Right lung (tissue), 5 donors: ENCODE measurements around the gene ZNF343. TPM values are rescaled to one million over a fixed set of nuclear protein-coding genes. Genes with fewer than 3 reads are reported as not detected.
"Not testable (repeated sequence)": the region's sequence is repeated elsewhere in the genome, so short reads cannot be mapped to it uniquely, and the experiment has no call there.

Experiments
- DNase-seq, 2 donors: peaks; one replicate each; pipeline ENCODE4 v3.0.0-alpha.2; 2013
- polyA plus RNA-seq, 5 donors: library from polyadenylated mRNA; unstranded; fragments of 120-200 nt; gene quantifications; one replicate each; pipeline versions ENCODE4 v1.2.1 to v1.2.3, GENCODE V29; 2013; ENCODE audit warnings: inconsistent platforms in 1 of 5, low replicate concordance in 1 of 5; ENCODE audit not compliant: insufficient read length in 5 of 5, insufficient read depth in 1 of 5

Gene ZNF343
- polyA plus RNA-seq, 5 donors, result 13.1 to 17.5 (median 15.9) TPM

DNA sequence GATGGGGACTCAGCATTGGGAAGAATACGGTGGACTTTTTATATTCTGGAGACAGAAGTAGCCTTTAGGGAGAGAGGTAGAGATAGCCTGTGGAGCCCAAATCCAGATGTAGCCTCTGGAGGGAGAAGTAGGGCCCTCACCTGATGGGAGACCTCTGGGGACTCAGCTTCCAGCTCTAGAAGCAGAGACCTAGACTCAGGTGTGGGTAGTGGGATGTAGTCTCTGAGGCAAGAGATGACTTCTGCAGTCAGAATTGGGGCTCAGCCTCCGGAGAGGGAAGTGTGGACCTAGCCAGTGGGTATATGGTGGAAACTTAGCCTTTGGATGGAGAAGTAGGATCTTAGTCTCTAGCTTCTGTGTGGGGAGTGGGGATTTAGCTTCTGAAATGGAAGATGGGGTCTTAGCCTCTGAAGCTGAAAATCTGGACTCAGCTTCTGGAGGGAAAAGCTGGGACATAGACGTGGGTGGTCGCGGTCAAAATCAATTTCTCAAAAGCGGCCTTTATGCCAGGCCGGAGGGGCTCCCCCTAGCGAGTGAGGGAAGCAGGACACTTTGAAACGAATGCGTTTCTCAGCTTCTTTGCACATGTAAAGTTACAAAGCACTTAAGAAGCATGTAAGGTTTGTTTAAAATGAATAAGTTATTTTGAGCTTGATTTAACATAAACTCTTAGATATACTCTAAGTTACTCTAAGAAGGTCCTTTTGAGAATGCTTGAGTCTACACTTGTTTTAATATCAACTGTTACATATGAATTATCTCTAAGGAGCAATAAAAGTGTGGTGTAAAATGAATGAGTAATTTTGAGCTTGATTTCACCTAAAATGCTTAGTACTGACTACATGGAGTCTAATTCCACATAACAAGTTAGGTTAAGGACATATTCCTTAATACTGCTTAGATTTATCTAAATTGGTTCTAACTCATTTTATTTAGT is 12.9 kb upstream of the ZNF343 start:
- no peak for DNase-seq

DNA sequence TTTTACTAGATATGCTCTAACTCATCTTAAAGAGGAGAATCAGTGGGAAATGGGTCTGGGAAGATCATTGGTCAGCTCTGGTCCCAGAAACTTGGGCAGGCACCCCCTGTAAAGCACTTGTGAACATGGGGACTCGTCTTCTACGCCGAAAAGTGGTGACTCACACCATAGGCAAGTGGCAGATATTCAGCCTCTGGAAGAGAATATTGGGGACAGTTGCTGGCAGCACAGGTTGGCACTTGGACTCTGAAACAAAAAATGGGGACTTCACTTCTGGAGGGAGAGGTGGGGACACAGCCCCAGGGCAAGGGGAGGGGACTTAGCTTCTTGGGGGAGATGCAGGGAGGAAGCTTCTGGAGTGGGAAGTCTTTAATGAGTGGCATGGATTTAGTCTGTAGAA is 11.9 kb upstream of the ZNF343 start:
- DNase-seq, result no peak

DNA sequence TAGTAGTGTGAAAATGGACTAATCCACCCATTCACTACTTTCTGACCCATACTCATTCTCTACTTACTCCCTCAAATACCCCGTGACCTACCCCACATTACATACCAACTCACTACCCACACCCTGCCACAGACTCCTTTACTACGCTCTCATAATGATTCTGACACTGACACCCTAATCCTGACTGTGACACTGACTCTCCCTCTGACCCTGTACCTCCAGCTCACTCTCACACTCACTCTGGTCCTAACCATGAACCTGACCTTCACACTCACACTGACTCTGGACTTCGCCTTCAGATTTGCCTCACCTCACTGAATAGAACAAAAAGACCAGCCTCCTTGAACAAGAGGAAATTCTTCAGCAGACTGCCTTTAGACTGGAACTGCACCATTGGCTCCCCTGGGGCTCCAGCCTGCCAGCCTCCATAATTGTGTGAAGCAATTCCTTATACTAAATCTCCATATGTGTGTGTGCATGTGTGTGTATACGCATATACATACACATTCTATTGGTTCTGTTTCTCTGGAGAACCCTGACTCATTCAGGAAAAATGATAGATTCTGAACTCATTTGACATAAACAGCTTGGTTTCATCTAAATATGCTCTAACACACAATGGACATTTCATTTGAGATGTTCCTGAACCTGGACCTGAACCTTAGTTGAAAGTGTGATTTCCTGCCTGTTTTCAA is 10.5 kb upstream of the ZNF343 start:
- DNase-seq, result no peak

DNA sequence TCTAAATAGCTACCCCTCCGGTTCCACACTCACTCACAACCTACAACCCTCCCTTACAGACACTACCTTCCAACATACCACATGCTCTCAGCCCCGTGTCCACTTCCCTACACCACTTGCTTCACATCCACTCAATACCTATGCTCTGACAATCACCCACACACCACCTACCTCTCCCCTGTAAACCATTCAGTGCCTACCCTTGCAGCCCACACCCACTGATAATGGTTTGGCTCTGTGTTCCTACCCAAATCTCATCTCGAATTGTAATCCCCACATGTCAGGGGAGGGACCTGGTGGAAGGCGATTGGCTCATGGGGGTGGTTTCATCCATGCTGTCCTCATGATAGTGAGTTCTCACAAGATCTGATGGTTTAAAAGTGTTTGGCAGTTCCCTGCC is 9.8 kb upstream of the ZNF343 start:
- no peak for DNase-seq

DNA sequence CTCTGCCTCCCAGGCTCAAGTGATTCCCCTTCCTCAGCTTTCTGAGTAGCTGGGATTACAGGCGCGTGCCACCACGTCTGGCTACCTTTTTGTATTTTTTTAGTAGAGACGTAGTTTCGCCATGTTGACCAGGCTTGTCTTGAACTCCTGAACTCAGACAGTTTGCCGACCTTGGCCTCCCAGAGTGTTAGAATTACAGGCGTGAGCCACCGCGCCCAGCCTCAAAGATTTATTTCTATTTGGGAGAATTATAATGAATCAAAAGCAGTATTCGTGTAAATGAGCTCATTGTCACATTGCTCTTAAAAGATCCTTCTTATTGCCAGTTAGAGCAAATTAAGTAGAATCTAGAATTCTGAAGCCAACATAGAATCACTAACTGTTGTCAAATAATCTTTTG is 9.4 kb upstream of the ZNF343 start:
- no peak for DNase-seq

DNA sequence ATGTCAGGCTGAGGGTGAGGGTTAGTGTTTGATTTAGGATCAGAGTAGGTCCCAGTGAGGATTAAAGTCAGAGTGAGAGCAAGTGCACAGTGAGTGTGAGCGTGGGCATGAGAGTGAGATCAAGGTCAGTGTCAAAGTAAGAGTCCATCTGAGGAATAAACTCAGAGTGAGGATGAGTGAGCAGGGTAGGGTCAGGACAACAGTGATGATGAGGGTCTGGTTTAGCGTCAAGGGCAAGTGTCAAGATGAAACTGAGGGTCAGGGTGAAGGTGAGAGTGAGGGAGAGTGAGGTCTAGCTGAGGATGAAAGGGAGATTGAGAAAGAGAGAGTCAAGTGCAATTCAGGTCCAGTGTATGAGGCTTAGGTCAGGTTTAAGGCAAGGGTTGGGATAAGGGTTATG is 7.7 kb upstream of the ZNF343 start:
- DNase-seq, result no peak

DNA sequence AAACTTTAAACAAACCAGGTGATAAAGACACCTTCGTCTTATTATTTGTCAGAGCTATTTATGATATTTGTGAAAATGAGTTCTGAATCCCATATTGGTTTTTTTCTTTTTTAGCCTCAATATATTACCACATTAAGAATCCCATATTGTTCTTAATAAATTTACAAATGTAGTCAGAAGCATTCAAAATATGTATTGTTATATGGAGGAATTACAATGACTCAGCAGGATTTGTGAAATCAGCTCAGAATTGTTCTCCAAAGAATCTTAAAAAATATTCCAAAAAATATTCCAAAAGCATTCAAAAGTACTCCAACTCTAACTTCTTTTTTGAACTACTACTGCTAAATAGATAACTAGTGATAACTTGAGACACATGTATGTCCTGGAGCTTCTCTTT is 6.5 kb upstream of the ZNF343 start:
- DNase-seq, result no peak

DNA sequence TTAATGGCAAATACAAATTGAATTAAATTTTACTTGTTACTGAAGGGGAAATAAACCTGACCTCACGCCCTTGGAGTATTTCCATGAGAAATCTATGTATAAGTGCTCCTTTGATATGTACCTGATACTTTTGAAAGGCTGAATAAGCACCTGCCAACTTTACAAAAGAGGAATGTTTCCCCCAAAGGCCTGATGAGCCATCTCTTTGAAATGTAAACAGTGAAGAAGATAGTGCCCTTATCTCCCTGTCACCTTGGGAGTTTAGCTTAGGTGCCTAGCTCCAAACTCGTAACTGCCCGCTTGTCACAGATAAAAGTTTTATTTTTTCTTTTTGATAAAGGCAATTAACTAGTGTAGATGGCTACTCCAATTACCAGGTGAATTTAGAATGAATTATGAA is 1.1 kb upstream of the ZNF343 start:
- no peak for DNase-seq

DNA sequence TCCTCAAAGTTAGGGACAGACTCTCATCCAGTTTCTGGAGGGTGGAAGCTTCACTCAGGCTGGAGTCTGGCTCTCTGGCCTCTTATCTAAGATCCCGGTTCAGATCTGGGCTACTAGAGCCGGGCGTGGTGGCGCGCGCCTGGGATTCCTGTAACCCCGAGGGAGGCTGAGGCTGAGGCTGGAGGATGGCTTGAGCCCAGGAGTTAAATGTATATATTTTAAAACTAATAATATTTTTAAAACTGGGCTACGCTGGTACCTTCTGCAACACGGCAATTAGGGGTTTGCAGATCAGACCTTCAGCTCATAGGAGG is 710 bp upstream of the ZNF343 start:
- DNase-seq, result no peak

DNA sequence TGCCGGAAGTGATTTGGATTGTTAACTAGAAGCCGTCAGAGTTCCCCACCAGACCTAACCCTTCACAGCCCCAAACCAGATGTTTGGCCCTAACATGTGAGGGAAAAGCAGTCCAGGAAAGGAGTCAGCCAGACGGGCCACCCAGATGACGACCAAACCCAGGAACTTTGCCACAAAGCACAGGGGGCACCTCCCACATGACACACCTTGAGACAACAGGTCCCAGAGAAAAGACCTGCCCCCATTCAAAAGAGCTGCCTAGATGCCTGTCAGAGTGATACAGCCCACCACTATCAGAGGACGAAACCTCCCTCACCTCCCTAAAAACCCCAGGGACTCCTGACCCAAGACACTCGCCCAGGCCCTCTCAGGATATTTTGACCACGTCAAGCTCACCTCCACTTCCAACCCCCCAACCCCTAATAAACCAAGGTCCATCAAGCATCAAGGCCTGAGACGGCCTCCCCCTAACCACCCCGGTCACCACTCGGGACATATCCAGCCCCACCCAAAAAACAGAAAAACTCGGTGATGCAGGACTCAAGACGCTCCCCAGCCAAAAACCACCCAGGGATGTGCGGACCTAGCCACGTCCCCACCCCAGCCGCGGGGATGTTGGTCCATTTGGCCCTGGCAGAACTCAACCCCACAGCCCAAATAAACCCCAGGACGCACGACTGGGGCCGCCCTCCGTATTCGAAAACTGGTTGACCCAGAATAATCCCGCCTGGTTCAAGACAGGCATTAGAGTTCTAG is 662 bp downstream of the ZNF343 start:
- DNase-seq, result no peak

DNA sequence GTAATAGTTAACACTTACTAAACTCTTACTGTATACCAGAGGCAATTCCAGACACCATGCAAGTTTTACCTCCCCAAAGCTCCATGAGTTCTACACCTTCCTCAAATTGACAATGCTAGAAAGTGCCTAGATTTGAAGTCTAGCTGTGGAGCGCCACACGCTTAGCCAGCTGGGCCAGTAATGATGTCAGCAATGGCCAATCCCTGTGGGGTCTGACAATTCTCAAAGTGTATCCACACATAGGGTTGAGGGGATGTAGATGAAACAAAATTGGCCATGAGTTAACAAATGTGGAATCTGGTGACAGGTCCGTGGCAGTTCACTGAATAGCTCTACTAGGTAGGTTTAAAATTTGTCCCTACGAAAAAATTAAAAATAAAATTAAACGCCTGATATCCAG is 1.3 kb downstream of the ZNF343 start:
- no peak for DNase-seq

DNA sequence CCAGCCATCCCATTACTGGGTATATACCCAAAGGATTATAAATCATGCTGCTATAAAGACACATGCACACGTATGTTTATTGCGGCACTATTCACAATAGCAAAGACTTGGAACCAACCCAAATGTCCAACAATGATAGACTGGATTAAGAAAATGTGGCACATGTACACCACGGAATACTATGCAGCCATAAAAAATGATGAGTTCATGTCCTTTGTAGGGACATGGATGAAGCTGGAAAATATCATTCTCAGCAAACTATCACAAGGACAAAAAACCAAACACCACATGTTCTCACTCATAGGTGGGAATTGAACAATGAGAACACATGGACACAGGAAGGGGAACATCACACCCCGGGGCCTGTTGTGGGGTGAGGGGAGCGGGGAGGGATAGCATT is 2.3 kb downstream of the ZNF343 start:
- DNase-seq, result not testable (repeated sequence)

DNA sequence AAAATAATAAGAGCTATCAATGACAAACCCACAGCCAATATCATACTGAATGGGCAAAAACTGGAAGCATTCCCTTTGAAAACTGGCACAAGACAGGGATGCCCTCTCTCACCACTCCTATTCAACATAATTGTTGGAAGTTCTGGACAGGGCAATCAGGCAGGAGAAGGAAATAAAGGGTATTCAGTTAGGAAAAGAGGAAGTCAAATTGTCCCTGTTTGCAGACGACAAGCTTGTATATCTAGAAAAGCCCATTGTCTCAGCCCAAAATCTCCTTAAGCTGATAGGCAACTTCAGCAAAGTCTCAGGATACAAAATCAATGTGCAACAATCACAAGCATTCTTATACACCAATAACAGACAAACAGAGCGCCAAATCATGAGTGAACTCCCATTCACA is 3.9 kb downstream of the ZNF343 start:
- not testable (repeated sequence) for DNase-seq

DNA sequence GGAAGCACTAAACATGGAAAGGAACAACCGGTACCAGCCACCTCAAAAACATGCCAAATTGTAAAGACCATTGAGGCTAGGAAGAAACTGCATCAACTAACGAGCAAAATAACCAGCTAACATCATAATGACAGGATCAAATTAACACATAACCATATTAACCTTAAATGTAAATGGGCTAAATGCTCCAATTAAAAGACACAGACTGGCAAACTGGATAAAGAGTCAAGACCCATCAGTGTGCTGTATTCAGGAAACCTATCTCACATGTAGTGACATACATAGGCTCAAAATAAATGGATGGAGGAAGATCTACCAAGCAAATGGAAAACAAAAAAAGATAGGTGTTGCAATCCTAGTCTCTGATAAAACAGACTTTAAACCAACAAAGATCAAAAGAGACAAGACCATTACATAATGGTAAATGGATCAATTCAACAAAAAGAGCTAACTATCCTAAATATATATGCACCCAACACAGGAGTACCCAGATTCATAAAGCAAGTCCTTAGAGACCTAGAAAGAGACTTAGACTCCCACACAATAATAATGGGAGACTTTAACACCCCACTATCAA is 5.8 kb downstream of the ZNF343 start:
- not testable (repeated sequence) for DNase-seq

DNA sequence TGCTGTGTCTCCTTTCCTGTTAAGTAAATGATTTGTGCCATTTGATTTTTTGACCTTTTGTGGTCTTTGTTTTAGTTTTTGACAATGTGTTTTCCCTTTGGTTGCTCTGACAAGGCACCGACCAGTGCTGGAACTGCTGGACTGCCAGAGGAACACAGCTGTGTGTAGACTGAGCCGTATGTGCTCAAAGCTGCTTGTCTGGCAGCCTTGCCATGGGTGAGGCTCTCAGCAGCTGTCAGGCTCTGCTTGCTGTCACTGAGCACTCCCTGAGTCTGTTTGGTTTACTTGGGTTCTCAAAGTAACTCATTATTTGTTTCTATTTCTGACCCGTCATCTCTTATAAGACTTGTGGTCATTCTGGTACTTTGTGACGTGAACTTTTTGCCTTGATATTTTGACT is 23.1 kb downstream of the ZNF343 start:
- no peak for DNase-seq

DNA sequence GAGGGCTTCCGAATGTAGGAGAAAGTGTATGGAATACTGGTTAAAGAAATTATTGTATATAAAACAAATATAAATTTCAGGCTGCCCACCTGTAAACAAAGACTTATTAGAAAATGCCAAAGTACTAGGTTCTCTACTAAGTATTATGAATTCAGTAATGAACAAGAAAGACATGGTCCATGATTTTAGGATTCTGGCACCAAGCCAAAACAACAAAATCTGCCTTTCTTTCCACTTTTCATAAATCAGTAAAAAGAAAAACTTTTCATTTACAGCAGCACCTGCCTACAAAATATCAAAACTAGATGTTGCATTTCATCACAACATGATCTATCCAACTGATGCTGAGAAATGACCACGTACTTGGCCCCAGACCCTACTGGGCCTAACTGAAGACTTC is 23.6 kb downstream of the ZNF343 start:
- DNase-seq, result no peak

DNA sequence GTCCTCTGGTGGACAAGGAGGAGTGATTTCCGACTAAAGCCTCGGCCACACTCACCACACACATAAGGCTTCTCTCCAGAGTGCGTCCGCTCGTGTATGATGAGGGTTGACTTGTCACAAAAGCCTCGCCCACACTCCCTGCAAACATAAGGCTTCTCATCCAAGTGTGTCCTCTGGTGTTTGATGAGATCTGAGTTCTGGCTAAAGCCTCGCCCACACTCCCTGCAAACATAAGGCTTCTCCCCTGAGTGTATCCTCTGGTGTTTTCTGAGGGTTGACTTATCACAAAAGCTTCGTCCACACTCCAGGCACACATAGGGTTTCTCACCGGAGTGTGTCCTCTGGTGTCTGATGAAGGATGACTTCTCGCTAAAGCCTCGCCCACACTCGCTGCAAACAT is 25.2 kb downstream of the ZNF343 start:
- DNase-seq, result no peak

DNA sequence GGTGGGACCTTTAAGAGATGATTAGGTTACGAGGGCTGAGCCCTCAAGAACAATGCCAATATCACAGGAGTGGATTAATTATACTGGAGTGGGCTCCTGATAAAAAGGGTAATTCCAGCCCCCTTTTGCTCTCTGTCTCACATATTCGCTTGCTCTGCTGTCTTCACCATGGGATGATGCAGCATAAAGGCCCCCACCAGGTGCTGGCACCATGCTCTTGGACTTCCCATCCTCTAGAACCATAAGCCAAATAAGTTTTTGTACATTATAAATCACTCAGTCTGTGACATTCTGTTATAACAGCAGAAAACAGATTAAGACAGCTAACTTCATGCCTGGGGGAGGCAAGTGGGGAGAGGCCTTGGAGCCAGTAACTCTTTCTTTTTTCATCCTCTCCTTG is 28.3 kb downstream of the ZNF343 start:
- no peak for DNase-seq

DNA sequence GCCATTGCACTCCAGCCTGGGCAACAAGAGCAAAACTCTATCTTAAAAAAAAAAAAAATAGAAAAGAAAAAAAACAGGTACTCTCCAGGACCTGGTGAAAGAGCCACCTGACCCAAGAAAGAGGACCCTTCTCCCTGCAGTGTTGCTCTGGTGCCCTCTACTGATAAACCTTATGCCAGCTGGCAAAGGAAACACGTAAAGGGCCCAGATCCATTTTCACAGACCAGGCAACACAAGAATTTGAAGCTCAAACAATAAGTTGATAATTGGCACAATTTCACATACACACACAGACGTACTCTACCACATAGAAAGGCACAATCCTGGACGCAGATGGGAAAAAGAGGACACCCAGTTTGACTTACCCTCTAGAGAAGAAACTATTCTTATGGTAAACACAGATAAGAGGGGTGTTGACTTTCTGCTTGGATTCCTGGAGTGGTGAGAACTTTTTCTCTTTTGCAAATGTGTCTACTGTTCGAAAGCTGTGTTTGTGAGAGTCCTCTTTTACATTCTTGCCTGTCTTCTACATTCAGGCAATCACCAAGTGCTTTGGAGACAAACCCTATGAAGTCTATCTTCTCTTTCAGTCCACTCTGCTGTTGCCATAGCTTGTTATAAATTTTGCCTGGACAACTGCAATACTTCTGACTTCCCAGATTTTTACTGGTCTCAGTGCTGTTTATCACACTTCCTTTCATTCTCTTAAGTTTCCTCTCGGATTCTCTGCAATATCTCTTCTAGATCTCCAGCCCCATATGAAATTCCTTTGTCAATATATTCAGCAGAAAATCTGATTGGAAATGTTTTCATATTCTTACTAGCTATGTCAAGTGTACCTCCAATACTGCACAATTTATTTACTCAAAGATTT is 31.7 kb downstream of the ZNF343 start:
- no peak for DNase-seq

DNA sequence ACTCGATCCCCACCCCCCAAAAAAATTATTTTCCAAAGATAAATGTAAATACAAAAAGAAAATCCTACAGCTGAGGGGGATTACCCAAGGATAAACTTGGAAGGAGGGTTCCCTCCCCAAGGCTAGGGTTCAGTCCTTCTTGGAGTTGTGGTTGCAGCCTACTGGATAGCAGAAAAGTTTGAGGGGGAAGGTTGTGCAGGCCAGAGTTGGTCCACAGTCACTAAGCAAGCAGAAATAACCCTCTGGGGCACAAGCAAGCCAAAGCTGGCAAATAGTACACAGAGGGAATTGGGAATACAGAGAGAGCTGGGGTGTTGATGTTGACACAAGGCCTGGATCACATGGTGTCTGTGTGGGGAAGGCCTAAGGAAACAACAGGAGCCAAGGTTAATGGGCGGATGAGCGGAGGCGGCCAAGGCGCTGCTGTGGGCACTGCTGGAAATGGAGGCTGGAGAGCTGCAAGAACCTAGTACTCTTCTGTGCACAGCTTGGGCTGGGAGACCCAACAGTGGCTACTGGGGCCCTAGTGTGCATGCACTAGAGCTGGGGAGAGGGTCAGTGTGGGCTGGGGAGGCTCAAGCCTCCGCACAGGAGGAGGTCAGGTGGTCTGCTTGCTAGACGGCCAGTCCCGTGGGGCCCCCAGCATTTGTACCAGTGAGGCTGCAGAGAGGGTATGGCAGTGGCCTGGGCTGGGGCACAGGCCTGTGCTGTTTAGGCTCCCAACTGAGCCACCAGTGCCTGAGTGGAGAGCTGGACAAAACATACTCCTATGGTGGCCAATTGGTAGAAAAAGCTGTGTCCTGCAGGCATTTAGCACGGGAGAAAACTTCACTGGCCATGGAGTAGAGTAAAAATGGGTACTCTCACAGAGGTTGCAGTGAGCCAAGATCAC is 32.6 kb downstream of the ZNF343 start:
- no peak for DNase-seq
